ENCODE measurements around the gene OTUD3. TPM values are rescaled to one million over a fixed set of nuclear protein-coding genes. Genes with fewer than 3 reads are reported as not detected.
A peak's percentile ranks its signal among the peaks of the same experiment; 100 is the strongest.

Gene OTUD3
- total and polyA plus RNA-seq, 9 of the 15 experiments (the other 6 are each of a cell fraction or from before 2014, with no cell fraction given) = 2.0 to 16.6 (median 11.0) TPM

DNA sequence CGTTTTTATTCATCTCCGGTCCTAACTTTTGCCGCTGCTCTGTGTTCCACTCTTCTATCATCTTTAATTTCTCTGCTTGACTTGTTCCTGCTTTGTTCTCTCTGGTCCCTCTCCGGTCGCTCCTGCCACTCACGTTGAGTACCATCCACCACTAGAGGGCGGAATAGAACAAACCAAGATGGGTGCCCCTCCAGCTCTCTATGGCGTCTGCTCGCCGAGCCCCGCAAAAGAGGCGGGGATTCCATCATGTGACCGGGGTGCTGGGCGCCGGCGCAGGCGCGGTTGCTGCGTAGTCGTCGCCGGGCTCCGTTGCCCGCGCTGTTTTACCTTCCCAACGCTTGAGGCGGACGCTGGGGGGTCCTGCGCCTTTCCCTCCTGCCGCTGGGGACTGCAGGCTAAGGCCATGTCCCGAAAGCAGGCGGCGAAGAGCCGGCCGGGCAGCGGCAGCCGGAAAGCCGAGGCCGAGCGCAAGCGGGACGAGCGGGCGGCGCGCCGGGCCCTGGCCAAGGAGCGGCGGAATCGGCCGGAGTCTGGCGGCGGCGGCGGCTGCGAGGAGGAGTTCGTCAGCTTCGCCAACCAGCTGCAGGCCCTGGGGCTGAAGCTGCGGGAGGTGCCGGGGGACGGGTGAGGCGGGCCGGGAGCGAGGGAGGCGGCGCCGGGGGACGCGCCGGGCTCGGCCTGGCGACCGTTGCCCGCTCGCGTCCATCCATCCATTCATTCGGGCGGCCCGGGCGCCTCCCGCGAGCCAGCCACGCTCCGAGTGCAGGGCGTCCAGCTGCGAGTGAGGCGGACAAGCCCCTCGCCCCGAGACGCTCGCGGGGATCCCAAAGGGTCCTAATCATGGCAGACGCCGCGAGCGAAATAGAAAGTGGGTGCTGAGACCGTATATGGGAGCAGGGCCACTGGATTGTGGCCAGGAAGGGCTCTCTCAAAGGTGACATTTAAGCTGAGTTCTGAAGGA is at the start of gene OTUD3 (continued):
- TF ChIP-seq, protein P1, sequence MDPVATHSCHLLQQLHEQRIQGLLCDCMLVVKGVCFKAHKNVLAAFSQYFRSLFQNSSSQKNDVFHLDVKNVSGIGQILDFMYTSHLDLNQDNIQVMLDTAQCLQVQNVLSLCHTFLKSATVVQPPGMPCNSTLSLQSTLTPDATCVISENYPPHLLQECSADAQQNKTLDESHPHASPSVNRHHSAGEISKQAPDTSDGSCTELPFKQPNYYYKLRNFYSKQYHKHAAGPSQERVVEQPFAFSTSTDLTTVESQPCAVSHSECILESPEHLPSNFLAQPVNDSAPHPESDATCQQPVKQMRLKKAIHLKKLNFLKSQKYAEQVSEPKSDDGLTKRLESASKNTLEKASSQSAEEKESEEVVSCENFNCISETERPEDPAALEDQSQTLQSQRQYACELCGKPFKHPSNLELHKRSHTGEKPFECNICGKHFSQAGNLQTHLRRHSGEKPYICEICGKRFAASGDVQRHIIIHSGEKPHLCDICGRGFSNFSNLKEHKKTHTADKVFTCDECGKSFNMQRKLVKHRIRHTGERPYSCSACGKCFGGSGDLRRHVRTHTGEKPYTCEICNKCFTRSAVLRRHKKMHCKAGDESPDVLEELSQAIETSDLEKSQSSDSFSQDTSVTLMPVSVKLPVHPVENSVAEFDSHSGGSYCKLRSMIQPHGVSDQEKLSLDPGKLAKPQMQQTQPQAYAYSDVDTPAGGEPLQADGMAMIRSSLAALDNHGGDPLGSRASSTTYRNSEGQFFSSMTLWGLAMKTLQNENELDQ (CRISPR knock-in tag; IDR thresholded peaks at IDR 0.05; ENCODE audit: borderline replicate concordance) = no peak
- 0 out of 2 replicates have a peak, but pooled peaks have one; percentile 37 for TF ChIP-seq SAFB (IDR thresholded peaks at IDR 0.05; ENCODE audit: borderline replicate concordance, low read depth, low read length)
- no peak for TF ChIP-seq CBX8 (IDR thresholded peaks at IDR 0.05; ENCODE audit: borderline replicate concordance, extremely low read depth, low read depth, low read length, poor library complexity, severe bottlenecking)
- TF ChIP-seq CREB1 (IDR thresholded peaks at IDR 0.05) = peak; percentile 60; the same call in 1 of the 2 replicates
- TF ChIP-seq CREB1 (CRISPR knock-in tag; IDR thresholded peaks at IDR 0.05) = peak; percentile 64; the same call in 1 of the 2 replicates
- TF ChIP-seq RB1 (IDR thresholded peaks at IDR 0.05; ENCODE audit: low read depth) = no peak; the same call in none of the 2 replicates
- TF ChIP-seq ATF1 (CRISPR knock-in tag; IDR thresholded peaks at IDR 0.05) = no peak
- TF ChIP-seq ATF1 (tag; IDR thresholded peaks at IDR 0.05) = peak; percentile 79
- no peak for TF ChIP-seq POU5F1 (IDR thresholded peaks at IDR 0.05; ENCODE audit: borderline replicate concordance, low read depth, low read length, partially characterized antibody)
- no peak for TF ChIP-seq ARID2 (IDR thresholded peaks at IDR 0.05)
- no peak for TF ChIP-seq ZNF644 (tag; IDR thresholded peaks at IDR 0.05; ENCODE audit: low read depth)
- 0 out of 4 replicates have a peak, but pooled peaks of 1 of the 2 experiments have one; percentile 40 for TF ChIP-seq FOXK2 (conservative IDR thresholded peaks at IDR 0.05 in 1 of 2, IDR thresholded peaks at IDR 0.05 in 1 of 2; ENCODE audit: low read depth in 2 of 2)
- TF ChIP-seq GATAD2B (IDR thresholded peaks at IDR 0.05; ENCODE audit: borderline replicate concordance) = no peak; the same call in 1 of the 2 replicates
- no peak for TF ChIP-seq LEF1 (IDR thresholded peaks at IDR 0.05)
- TF ChIP-seq, protein P2, sequence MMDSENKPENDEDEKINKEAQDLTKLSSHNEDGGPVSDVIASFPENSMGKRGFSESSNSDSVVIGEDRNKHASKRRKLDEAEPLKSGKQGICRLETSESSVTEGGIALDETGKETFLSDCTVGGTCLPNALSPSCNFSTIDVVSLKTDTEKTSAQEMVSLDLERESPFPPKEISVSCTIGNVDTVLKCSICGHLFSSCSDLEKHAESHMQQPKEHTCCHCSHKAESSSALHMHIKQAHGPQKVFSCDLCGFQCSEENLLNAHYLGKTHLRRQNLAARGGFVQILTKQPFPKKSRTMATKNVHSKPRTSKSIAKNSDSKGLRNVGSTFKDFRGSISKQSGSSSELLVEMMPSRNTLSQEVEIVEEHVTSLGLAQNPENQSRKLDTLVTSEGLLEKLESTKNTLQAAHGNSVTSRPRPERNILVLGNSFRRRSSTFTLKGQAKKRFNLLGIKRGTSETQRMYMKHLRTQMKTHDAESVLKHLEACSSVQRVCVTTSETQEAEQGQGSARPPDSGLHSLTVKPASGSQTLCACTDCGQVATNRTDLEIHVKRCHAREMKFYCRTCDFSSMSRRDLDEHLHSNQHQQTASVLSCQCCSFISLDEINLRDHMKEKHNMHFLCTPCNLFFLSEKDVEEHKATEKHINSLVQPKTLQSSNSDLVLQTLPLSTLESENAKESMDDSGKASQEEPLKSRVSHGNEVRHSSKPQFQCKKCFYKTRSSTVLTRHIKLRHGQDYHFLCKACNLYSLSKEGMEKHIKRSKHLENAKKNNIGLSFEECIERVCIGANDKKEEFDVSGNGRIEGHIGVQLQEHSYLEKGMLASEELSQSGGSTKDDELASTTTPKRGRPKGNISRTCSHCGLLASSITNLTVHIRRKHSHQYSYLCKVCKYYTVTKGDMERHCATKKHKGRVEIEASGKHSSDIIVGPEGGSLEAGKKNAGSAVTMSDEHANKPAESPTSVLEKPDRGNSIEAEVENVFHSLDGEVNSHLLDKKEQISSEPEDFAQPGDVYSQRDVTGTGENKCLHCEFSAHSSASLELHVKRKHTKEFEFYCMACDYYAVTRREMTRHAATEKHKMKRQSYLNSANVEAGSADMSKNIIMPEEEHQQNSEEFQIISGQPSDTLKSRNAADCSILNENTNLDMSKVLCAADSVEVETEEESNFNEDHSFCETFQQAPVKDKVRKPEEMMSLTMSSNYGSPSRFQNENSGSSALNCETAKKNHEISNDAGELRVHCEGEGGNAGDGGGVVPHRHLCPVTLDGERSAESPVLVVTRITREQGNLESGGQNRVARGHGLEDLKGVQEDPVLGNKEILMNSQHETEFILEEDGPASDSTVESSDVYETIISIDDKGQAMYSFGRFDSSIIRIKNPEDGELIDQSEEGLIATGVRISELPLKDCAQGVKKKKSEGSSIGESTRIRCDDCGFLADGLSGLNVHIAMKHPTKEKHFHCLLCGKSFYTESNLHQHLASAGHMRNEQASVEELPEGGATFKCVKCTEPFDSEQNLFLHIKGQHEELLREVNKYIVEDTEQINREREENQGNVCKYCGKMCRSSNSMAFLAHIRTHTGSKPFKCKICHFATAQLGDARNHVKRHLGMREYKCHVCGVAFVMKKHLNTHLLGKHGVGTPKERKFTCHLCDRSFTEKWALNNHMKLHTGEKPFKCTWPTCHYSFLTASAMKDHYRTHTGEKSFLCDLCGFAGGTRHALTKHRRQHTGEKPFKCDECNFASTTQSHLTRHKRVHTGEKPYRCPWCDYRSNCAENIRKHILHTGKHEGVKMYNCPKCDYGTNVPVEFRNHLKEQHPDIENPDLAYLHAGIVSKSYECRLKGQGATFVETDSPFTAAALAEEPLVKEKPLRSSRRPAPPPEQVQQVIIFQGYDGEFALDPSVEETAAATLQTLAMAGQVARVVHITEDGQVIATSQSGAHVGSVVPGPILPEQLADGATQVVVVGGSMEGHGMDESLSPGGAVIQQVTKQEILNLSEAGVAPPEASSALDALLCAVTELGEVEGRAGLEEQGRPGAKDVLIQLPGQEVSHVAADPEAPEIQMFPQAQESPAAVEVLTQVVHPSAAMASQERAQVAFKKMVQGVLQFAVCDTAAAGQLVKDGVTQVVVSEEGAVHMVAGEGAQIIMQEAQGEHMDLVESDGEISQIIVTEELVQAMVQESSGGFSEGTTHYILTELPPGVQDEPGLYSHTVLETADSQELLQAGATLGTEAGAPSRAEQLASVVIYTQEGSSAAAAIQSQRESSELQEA (IDR thresholded peaks at IDR 0.05; ENCODE audit: low read depth) = no peak
- no peak for TF ChIP-seq ASH1L (IDR thresholded peaks at IDR 0.05; ENCODE audit: borderline replicate concordance, low read depth, partially characterized antibody)
